Duodenal mucosa (tissue), 2 donors: Measurements from ENCODE around the gene SSRP1.
A peak's percentile ranks its signal among the peaks of the same experiment; 100 is the strongest.

ENCODE experiments used
- H3K27ac ChIP-seq: one replicate; pipeline ENCODE4 v1.7.0; 2013; ENCODE audit warnings: low read depth, low read length
- H3K27me3 ChIP-seq, 2 donors: one replicate each; pipeline ENCODE4 v1.7.0; 2013; ENCODE audit warnings: low read length in 2 of 2, control low read depth in 1 of 2; ENCODE audit not compliant: insufficient read depth in 2 of 2, control insufficient read depth in 1 of 2
- H3K36me3 ChIP-seq, 2 donors: one replicate each; pipeline ENCODE4 v1.7.0; 2013; ENCODE audit warnings: low read length in 2 of 2, control low read depth in 1 of 2; ENCODE audit not compliant: insufficient read depth in 2 of 2, control insufficient read depth in 1 of 2
- H3K4me1 ChIP-seq, 2 donors: one replicate each; pipeline ENCODE4 v1.7.0; 2013; ENCODE audit warnings: low read length in 2 of 2, control low read depth in 1 of 2; ENCODE audit not compliant: insufficient read depth in 2 of 2, control insufficient read depth in 1 of 2
- H3K4me3 ChIP-seq, 2 donors: one replicate each; pipeline ENCODE4 v1.7.0; 2013; ENCODE audit warnings: low read length in 2 of 2, low read depth in 1 of 2
- H3K9ac ChIP-seq, 2 donors: one replicate each; pipeline ENCODE4 v1.7.0; 2013; ENCODE audit warnings: low read length in 2 of 2, low read depth in 1 of 2
- H3K9me3 ChIP-seq, 2 donors: one replicate each; pipeline ENCODE4 v1.7.0; 2013; ENCODE audit warnings: low read length in 2 of 2, control low read depth in 1 of 2; ENCODE audit not compliant: control insufficient read depth in 1 of 2

The SSRP1 gene

GRCh38 chr11:57335343-57336110 is at the start of gene SSRP1:
Gene SSRP1 (minus strand): TSS chr11:57335892. CDS start chr11:57335121, 771 bp downstream.
- Histone ChIP-seq H3K27ac (peak within 1 kb of the TSS; percentile 24), H3K27me3 (peaks cover 0 to 3% of the 10 kb centered on the region in 2 donors), H3K4me3 (peak within 1 kb of the TSS; percentile 70 to 84)

GRCh38 chr11:57380975-57381374 is 45.3 kb upstream of the SSRP1 start, which contains the start of gene PRG3:
Gene PRG3 (minus strand): TSS chr11:57381150. CDS start chr11:57380708, 442 bp downstream.
- no peaks in the 10 kb centered on the region for H3K27me3 ChIP-seq
- H3K9me3 ChIP-seq, result no peaks in the 10 kb centered on the region
- no peak within 1 kb of the TSS for H3K4me3 ChIP-seq
- no peaks in the 10 kb centered on the region for H3K36me3 ChIP-seq
- no peak within 1 kb of the TSS for H3K27ac ChIP-seq
- H3K4me1 ChIP-seq, result no peaks in the 10 kb centered on the region
- no peak within 1 kb of the TSS for H3K9ac ChIP-seq

More at GRCh38 chr11:57335343-57336110, at the start of gene SSRP1:
- peak within 1 kb of the TSS; percentile 75 to 76 for H3K9ac ChIP-seq
- H3K9me3 ChIP-seq, result no peaks in the 10 kb centered on the region
- peaks cover 15 to 19% of the 10 kb centered on the region in 2 donors for H3K4me1 ChIP-seq
- peaks cover 29 to 34% of the 10 kb centered on the region in 2 donors for H3K36me3 ChIP-seq

DNA sequence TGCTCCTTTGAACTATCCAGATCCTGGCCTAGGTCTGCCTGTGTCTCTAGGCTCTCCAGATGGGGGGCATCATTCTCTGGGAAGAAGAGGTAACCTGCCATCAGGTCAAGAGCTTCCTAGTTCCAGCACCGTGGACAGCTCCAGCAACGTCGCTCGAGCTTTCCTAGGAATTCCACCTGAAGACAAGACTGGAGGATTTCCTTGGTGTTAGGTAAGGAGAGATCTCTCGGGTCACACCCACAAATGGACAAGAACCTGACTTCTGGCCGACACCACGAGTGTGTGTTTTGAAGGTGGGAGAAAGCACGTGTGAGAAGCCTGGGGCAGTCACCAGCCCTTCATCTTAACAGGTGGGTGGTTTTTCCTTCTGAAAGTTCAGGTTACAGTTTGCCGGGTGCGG is 44.0 kb upstream of the SSRP1 start:
- H3K4me3 ChIP-seq, result no peak overlapping the region
- no peaks in the 10 kb centered on the region for H3K27me3 ChIP-seq
- no peaks in the 10 kb centered on the region for H3K9me3 ChIP-seq
- H3K27ac ChIP-seq, result no peak overlapping the region
- no peak overlapping the region for H3K9ac ChIP-seq
- H3K36me3 ChIP-seq, result no peaks in the 10 kb centered on the region
- no peaks in the 10 kb centered on the region for H3K4me1 ChIP-seq

- H3K36me3 ChIP-seq, result no peaks in the 10 kb centered on the region
- no peak overlapping the region for H3K9ac ChIP-seq
- H3K9me3 ChIP-seq, result no peaks in the 10 kb centered on the region
- H3K27ac ChIP-seq, result no peak overlapping the region
- no peaks in the 10 kb centered on the region for H3K27me3 ChIP-seq
- no peaks in the 10 kb centered on the region for H3K4me1 ChIP-seq
- H3K4me3 ChIP-seq, result no peak overlapping the region
These were observed 42.5 kb upstream of the SSRP1 start for GRCh38 chr11:57378186-57378585.

- H3K27me3 ChIP-seq, result no peaks in the 10 kb centered on the region
- no peaks in the 10 kb centered on the region for H3K36me3 ChIP-seq
- no peak overlapping the region for H3K4me3 ChIP-seq
- H3K9ac ChIP-seq, result no peak overlapping the region
- no peaks in the 10 kb centered on the region for H3K9me3 ChIP-seq
- no peak overlapping the region for H3K27ac ChIP-seq
- H3K4me1 ChIP-seq, result no peaks in the 10 kb centered on the region
These were observed 41.4 kb upstream of the SSRP1 start for GRCh38 chr11:57377107-57377506.

GRCh38 chr11:57376095-57377090 is 40.7 kb upstream of the SSRP1 start:
- Histone ChIP-seq H3K4me3 (no peak overlapping the region), H3K27me3 (no peaks in the 10 kb centered on the region), H3K4me1 (no peaks in the 10 kb centered on the region), H3K36me3 (no peaks in the 10 kb centered on the region), H3K9ac (no peak overlapping the region), H3K27ac (no peak overlapping the region), H3K9me3 (no peaks in the 10 kb centered on the region)

- Histone ChIP-seq H3K36me3 (no peaks in the 10 kb centered on the region), H3K9me3 (no peaks in the 10 kb centered on the region), H3K4me3 (no peak overlapping the region), H3K27me3 (no peaks in the 10 kb centered on the region), H3K9ac (no peak overlapping the region), H3K27ac (no peak overlapping the region), H3K4me1 (no peaks in the 10 kb centered on the region)
These were observed 39.8 kb upstream of the SSRP1 start for GRCh38 chr11:57375490-57375889.

DNA sequence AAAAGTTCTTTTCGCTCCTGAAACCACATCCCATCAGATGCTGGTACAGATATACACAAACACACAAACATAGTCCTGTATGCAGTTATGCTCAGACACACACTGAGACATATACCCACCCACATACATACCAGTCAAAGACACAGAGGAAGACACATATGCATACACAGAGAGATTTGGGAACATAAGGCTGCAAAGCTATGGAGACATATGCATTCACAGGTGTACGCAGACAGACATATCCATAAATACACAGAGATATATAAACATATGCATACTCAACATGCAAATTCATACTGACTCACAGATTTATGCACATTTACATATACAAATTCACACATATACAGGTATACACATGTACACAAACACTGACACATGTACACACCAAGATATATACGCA is 39.3 kb upstream of the SSRP1 start:
- Histone ChIP-seq H3K9me3 (no peaks in the 10 kb centered on the region), H3K27ac (no peak overlapping the region), H3K27me3 (no peaks in the 10 kb centered on the region), H3K4me1 (no peaks in the 10 kb centered on the region), H3K9ac (no peak overlapping the region), H3K36me3 (no peaks in the 10 kb centered on the region), H3K4me3 (no peak overlapping the region)

DNA sequence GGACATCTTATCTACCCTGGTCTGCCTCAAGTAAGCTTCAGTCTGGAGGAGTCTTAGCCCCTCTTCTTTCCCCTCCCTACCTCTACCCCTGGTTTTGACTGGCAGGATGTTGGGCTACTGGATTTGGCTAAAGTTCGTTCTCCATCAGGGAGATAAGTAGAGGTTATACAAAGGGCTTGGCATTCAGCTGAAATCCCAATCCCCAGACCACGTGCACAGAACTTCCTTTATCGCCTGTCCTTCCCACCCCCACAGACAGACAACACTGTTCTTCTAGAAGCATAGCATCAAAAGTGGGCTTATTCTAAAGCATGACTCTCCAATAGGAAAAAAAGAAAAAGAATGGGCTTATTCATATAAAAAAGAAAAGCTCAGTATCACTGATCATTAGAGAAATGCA is 37.5 kb upstream of the SSRP1 start:
- Histone ChIP-seq H3K4me3 (no peak overlapping the region), H3K4me1 (no peaks in the 10 kb centered on the region), H3K27me3 (no peaks in the 10 kb centered on the region), H3K9ac (no peak overlapping the region), H3K27ac (no peak overlapping the region), H3K9me3 (no peaks in the 10 kb centered on the region), H3K36me3 (no peaks in the 10 kb centered on the region)

DNA sequence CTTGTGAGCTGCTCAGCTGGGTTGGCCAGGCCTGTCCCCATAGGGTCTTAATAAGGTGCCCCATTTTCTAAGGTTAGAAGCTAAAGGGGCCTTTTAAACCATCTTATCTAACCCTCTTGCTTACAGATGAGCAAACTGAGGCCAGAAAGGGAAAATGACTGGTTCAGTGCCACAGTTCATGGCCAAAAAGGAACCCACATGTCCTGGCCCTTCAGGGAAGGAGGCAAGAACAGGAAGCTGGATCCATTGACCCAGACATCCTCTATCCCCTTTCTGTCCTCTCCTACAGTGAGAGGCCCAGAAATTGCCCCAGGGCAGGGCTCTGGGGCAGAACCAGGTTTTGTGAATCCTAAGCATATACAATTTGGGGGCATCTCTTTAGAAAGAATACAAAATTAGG is 35.2 kb upstream of the SSRP1 start:
- Histone ChIP-seq H3K27ac (no peak overlapping the region), H3K9ac (no peak overlapping the region), H3K4me3 (no peak overlapping the region), H3K4me1 (no peaks in the 10 kb centered on the region), H3K9me3 (no peaks in the 10 kb centered on the region), H3K27me3 (no peaks in the 10 kb centered on the region), H3K36me3 (no peaks in the 10 kb centered on the region)
